Smooth muscle cell (in vitro differentiated cells): ENCODE data around the gene C1QTNF3. TPM values are rescaled to one million over a fixed set of nuclear protein-coding genes. Genes with fewer than 3 reads are reported as not detected.
A peak's percentile ranks its signal among the peaks of the same experiment; 100 is the strongest.

Source experiments
- DNase-seq: peaks from one replicate; lab custom pipeline; 2025; ENCODE audit not compliant: unreplicated experiment; lab: John Stamatoyannopoulos, UW
- H2AFZ ChIP-seq: fragments of 200-600 bp; sonication (generic); 2 replicates; pipeline ENCODE4 v1.6.0; 2016; ENCODE audit warnings: antibody characterized with exemption, low read depth, mild to moderate bottlenecking
- H3F3A ChIP-seq: fragments of 200-600 bp; sonication (generic); 2 replicates; pipeline ENCODE4 v1.6.0; 2017; ENCODE audit warnings: antibody characterized with exemption, low read depth
- H3K27ac ChIP-seq: fragments of 200-600 bp; sonication (generic); 2 replicates; pipeline ENCODE4 v1.5.1; 2016; ENCODE audit warnings: low read depth, mild to moderate bottlenecking
- H3K27me3 ChIP-seq: fragments of 200-600 bp; sonication (generic); 2 replicates; pipeline ENCODE4 v1.6.1; 2016; ENCODE audit warnings: low read depth, mild to moderate bottlenecking
- H3K36me3 ChIP-seq: fragments of 200-600 bp; sonication (generic); 2 replicates; pipeline ENCODE4 v1.5.1; 2016; ENCODE audit warnings: low read depth
- H3K4me1 ChIP-seq: fragments of 200-600 bp; sonication (generic); 2 replicates; pipeline ENCODE4 v1.5.1; 2016; ENCODE audit warnings: low read depth
- H3K4me2 ChIP-seq: fragments of 200-600 bp; sonication (generic); 2 replicates; pipeline ENCODE4 v1.6.0; 2016; ENCODE audit warnings: mild to moderate bottlenecking
- H3K4me3 ChIP-seq: fragments of 200-600 bp; sonication (generic); 2 replicates; pipeline ENCODE4 v1.5.1; 2016; ENCODE audit warnings: mild to moderate bottlenecking
- H3K79me2 ChIP-seq: fragments of 200-600 bp; sonication (generic); 2 replicates; pipeline ENCODE4 v1.6.0; 2016; ENCODE audit warnings: low read depth, mild to moderate bottlenecking
- H3K9ac ChIP-seq: fragments of 200-600 bp; sonication (generic); 2 replicates; pipeline ENCODE4 v1.6.0; 2016; ENCODE audit warnings: low read depth
- H3K9me3 ChIP-seq: fragments of 200-600 bp; sonication (generic); replicated peaks from 2 replicates; pipeline ENCODE4 v1.5.1; 2016; ENCODE audit warnings: low read depth
- H4K20me1 ChIP-seq: fragments of 200-600 bp; sonication (generic); 2 replicates; pipeline ENCODE4 v1.6.0; 2016; ENCODE audit warnings: low read depth
- CTCF ChIP-seq: fragments of 200-600 bp; sonication (generic); IDR thresholded peaks from 2 replicates; pipeline ENCODE4 v1.5.1; 2017; ENCODE audit warnings: borderline replicate concordance, mild to moderate bottlenecking, antibody characterized with exemption; ENCODE audit not compliant: insufficient read depth, poor library complexity, severe bottlenecking
- WGBS: methylation state at CpG from one replicate; pipeline ENCODE4 v1.1.7; 2016; ENCODE audit warnings: low lambda C conversion rate; 5-methylcytosine and 5-hydroxymethylcytosine counted together
- polyA plus RNA-seq: library from polyadenylated mRNA; unstranded; fragments of >200 nt; fragmentation: Nextera tagmentation; extraction: Ambion mirVana; gene quantifications from 2 replicates; pipeline ENCODE4 v1.2.1, GENCODE V29; 2016
- total RNA-seq: library from RNA; depleted of rRNA; stranded (reverse); fragments of >200 nt; gene quantifications from 2 replicates; pipeline ENCODE4 v1.2.3, GENCODE V29; 2014

Gene C1QTNF3
- total and polyA plus RNA-seq, 2 experiments from 2014 or later: 3.7 to 4.8 TPM

- Histone ChIP-seq H2AFZ (no peak overlapping the region), H3K4me2 (peak overlapping the region; percentile 23), H3K79me2 (no peaks in the 10 kb centered on the region), H3K36me3 (no peaks in the 10 kb centered on the region), H3K9me3 (no peaks in the 10 kb centered on the region), H3K9ac (no peak overlapping the region), H3F3A (no peaks in the 10 kb centered on the region), H4K20me1 (no peaks in the 10 kb centered on the region), H3K4me3 (no peak overlapping the region), H3K4me1 (no peaks in the 10 kb centered on the region), H3K27ac (no peak overlapping the region), H3K27me3 (no peaks in the 10 kb centered on the region)
- no peak for TF ChIP-seq CTCF
- 16% methylated on average over 5 of the region's 5 CpGs for WGBS
- no peak for DNase-seq
These were observed 26.8 kb downstream of the C1QTNF3 start for GRCh38 chr5:34016222-34016621.

- Histone ChIP-seq H3K9me3 (no peaks in the 10 kb centered on the region), H3K4me2 (no peak overlapping the region), H2AFZ (no peak overlapping the region), H3K4me3 (no peak overlapping the region), H3K4me1 (no peaks in the 10 kb centered on the region), H3K9ac (no peak overlapping the region), H3F3A (no peaks in the 10 kb centered on the region), H3K27me3 (no peaks in the 10 kb centered on the region), H4K20me1 (no peaks in the 10 kb centered on the region), H3K36me3 (no peaks in the 10 kb centered on the region), H3K27ac (no peak overlapping the region), H3K79me2 (no peaks in the 10 kb centered on the region)
- TF ChIP-seq CTCF: no peak
- 71% methylated on average over 4 of the region's 4 CpGs for WGBS
- no peak for DNase-seq
These were observed 27.7 kb downstream of the C1QTNF3 start for GRCh38 chr5:34015120-34015822.

GRCh38 chr5:34014626-34015025 lies 28.4 kb downstream of the C1QTNF3 start:
- no peaks in the 10 kb centered on the region for H3K79me2 ChIP-seq
- H3K36me3 ChIP-seq: no peaks in the 10 kb centered on the region
- no peaks in the 10 kb centered on the region for H3K4me1 ChIP-seq
- no peak overlapping the region for H3K4me2 ChIP-seq
- H3K9me3 ChIP-seq: no peaks in the 10 kb centered on the region
- no peaks in the 10 kb centered on the region for H3K27me3 ChIP-seq
- no peak overlapping the region for H3K9ac ChIP-seq
- no peaks in the 10 kb centered on the region for H3F3A ChIP-seq
- no peak overlapping the region for H3K27ac ChIP-seq
- 100% methylated on average over 2 of the region's 2 CpGs for WGBS
- no peak overlapping the region for H3K4me3 ChIP-seq
- no peak for TF ChIP-seq CTCF
- no peaks in the 10 kb centered on the region for H4K20me1 ChIP-seq
- no peak overlapping the region for H2AFZ ChIP-seq
- no peak for DNase-seq

GRCh38 chr5:34013547-34013946 lies 29.5 kb downstream of the C1QTNF3 start:
- Histone ChIP-seq H3K9me3 (no peaks in the 10 kb centered on the region), H3K4me2 (no peak overlapping the region), H3K9ac (no peak overlapping the region), H3K27me3 (no peaks in the 10 kb centered on the region), H3F3A (peaks cover 5% of the 10 kb centered on the region), H3K36me3 (no peaks in the 10 kb centered on the region), H3K4me1 (peaks cover 6% of the 10 kb centered on the region), H3K27ac (no peak overlapping the region), H2AFZ (no peak overlapping the region), H3K4me3 (no peak overlapping the region), H3K79me2 (no peaks in the 10 kb centered on the region), H4K20me1 (no peaks in the 10 kb centered on the region)
- no peak for DNase-seq
- WGBS: 81% methylated on average over 3 of the region's 3 CpGs
- TF ChIP-seq CTCF: no peak
